Adrenal gland (tissue), 12 donors: ENCODE results near the gene ESRRB. TPM values are rescaled to one million over a fixed set of nuclear protein-coding genes. Genes with fewer than 3 reads are reported as not detected.
A peak's percentile ranks its signal among the peaks of the same experiment; 100 is the strongest.

Experiments
- DNase-seq, 7 donors: peaks; one replicate each; pipeline ENCODE4 v3.0.0-alpha.2; 2019 to 2020
- H3K27ac ChIP-seq, 5 donors: fragments of 200-600 bp; sonication (generic) in 4 of 5; 1 replicate in 3 of 5; 2 replicates in 2 of 5; pipeline versions ENCODE4 v1.5.1 to v1.8.0; 2016 to 2020; ENCODE audit warnings: mild to moderate bottlenecking in 1 of 5
- H3K27me3 ChIP-seq: fragments of 200-600 bp; 2 replicates; pipeline ENCODE4 v1.8.0; 2021
- H3K36me3 ChIP-seq, 2 donors: fragments of 200-600 bp; replicated peaks in 1 of 2; 1 replicate in 1 of 2; 2 replicates in 1 of 2; pipeline versions ENCODE4 v1.5.1 to v1.8.0; 2018 to 2022
- H3K4me1 ChIP-seq, 2 donors: fragments of 200-600 bp; replicated peaks in 1 of 2; 1 replicate in 1 of 2; 2 replicates in 1 of 2; pipeline versions ENCODE4 v1.5.1 to v1.8.0; 2018 to 2021
- H3K4me3 ChIP-seq, 4 donors: fragments of 200-600 bp; sonication (generic) in 3 of 4; one replicate each; pipeline ENCODE4 v1.5.1; 2016 to 2018
- H3K9me3 ChIP-seq, 3 donors: fragments of 200-600 bp; sonication (generic) in 1 of 3; replicated peaks in 1 of 3; 1 replicate in 2 of 3; 2 replicates in 1 of 3; pipeline versions ENCODE4 v1.5.1 to v1.8.0; 2016 to 2021
- CTCF ChIP-seq, 6 experiments: fragments of 450-650 bp in 4 of 6; fragments of 200-600 bp in 2 of 6; sonication (generic) in 1 of 6; IDR thresholded peaks; 1 replicate in 5 of 6; 2 replicates in 1 of 6; pipeline versions ENCODE4 v1.5.1 to v1.8.0; 2016 to 2021; ENCODE audit warnings: antibody characterized with exemption in 6 of 6, mild to moderate bottlenecking in 2 of 6, moderate library complexity in 1 of 6
- POLR2A ChIP-seq, 2 donors: fragments of 450-650 bp; IDR thresholded peaks; one replicate each; pipeline ENCODE4 v1.6.1; 2017; ENCODE audit warnings: antibody characterized with exemption in 2 of 2, mild to moderate bottlenecking in 2 of 2, moderate library complexity in 1 of 2
- WGBS, 4 donors: extraction: QIAGEN DNeasy Blood & Tissue Kit in 2 of 4; methylation state at CpG; one replicate each; pipeline versions ENCODE4 v1.1.5 to v1.1.7; 2013 to 2017; 5-methylcytosine and 5-hydroxymethylcytosine counted together
- intact Hi-C, 2 donors: fragments of 100-400 bp; cut with DNase I; formaldehyde crosslinking; loops; one replicate each; pipeline versions ENCODE4 v1.14.1 to v1.15.0; 2022 to 2023
- polyA plus RNA-seq, 3 donors: library from polyadenylated mRNA; stranded (reverse); fragments of 200-250 nt in 2 of 3; fragments of 350-450 nt in 1 of 3; fragmentation: Illumina TruSeq in 1 of 3; extraction: RNeasy Lipid Tissue Mini Kit (QIAGEN cat#74804) in 1 of 3; gene quantifications; one replicate each; pipeline ENCODE4 v1.2.3, GENCODE V29; 2013 to 2014
- total RNA-seq, 9 donors: library from RNA; depleted of rRNA in 4 of 9; stranded (reverse); fragments of >200 nt in 4 of 9; fragments of 120-200 nt in 1 of 9; fragmentation: NEBNext Ultra II Directional in 1 of 9; extraction: Animal tissue kit (Norgen Biotek cat#: 25700) in 1 of 9; gene quantifications; one replicate each; pipeline versions ENCODE4 v1.1.0 to v1.2.4, GENCODE V29; 2013 to 2023
- donor health status: healthy with polysubstance abuse.
- donor health status: Bipolar disorder and iron deficiency.
- donor health status: DM: yes; HTN: yes; CAD: no.
- donor health status: DM: no; HTN: no; CAD: no.
- donor health status: DM: no; HTN: no; CAD: no.
- donor health status: DM: yes; HTN: yes; CAD: no.

ESRRB gene
- total and polyA plus RNA-seq, 12 donors, result 0.06 to 0.55 (median 0.23) TPM; not detected in 5

- Histone ChIP-seq H3K4me1 (no peaks in the 10 kb centered on the region), H3K9me3 (no peaks in the 10 kb centered on the region), H3K36me3 (no peaks in the 10 kb centered on the region), H3K4me3 (no peak overlapping the region), H3K27me3 (no peaks in the 10 kb centered on the region), H3K27ac (no peak overlapping the region)
- TF ChIP-seq CTCF (IDR thresholded peaks at IDR 0.05) (peak in 2 of 6 experiments; percentile 11 to 12), POLR2A (IDR thresholded peaks at IDR 0.05) (no peak)
- intact Hi-C loops, result no loop called here
- 48 to 66% (median 54%) methylated on average over 6 of the region's 6 CpGs for WGBS, 4 donors
- DNase-seq, result peak in 2 of 7 donors; percentile 21 to 25
These were observed 138.5 kb downstream of the ESRRB start for GRCh38 chr14:76514213-76514998.

- no peaks in the 10 kb centered on the region for H3K27me3 ChIP-seq
- no peak overlapping the region for H3K27ac ChIP-seq
- H3K36me3 ChIP-seq, result no peaks in the 10 kb centered on the region
- DNase-seq, result no peak
- no peaks in the 10 kb centered on the region for H3K9me3 ChIP-seq
- no peak overlapping the region for H3K4me3 ChIP-seq
- 32 to 49% (median 40%) methylated on average over 3 of the region's 3 CpGs for WGBS, 4 donors
- intact Hi-C loops, result no loop called here
- TF ChIP-seq CTCF (IDR thresholded peaks at IDR 0.05), result no peak
- no peak for TF ChIP-seq POLR2A (IDR thresholded peaks at IDR 0.05)
- no peaks in the 10 kb centered on the region for H3K4me1 ChIP-seq
These were observed 140.9 kb downstream of the ESRRB start for GRCh38 chr14:76516884-76517283.

GRCh38 chr14:76518366-76518765, 142.4 kb downstream of the ESRRB start:
- no peak for TF ChIP-seq POLR2A (IDR thresholded peaks at IDR 0.05)
- no peak for TF ChIP-seq CTCF (IDR thresholded peaks at IDR 0.05)
- no peaks in the 10 kb centered on the region for H3K9me3 ChIP-seq
- no peaks in the 10 kb centered on the region for H3K36me3 ChIP-seq
- intact Hi-C loops, result no loop called here
- no peak overlapping the region for H3K4me3 ChIP-seq
- no peak for DNase-seq
- H3K4me1 ChIP-seq, result no peaks in the 10 kb centered on the region
- WGBS, 4 donors, result 56 to 73% (median 62%) methylated on average over 4 of the region's 4 CpGs
- H3K27me3 ChIP-seq, result no peaks in the 10 kb centered on the region
- H3K27ac ChIP-seq, result no peak overlapping the region

- H3K4me1 ChIP-seq, result no peaks in the 10 kb centered on the region
- no peak for TF ChIP-seq CTCF (IDR thresholded peaks at IDR 0.05)
- no peak for TF ChIP-seq POLR2A (IDR thresholded peaks at IDR 0.05)
- H3K9me3 ChIP-seq, result no peaks in the 10 kb centered on the region
- no peaks in the 10 kb centered on the region for H3K27me3 ChIP-seq
- WGBS, 4 donors, result 53 to 74% (median 65%) methylated on average over 3 of the region's 3 CpGs
- H3K27ac ChIP-seq, result no peak overlapping the region
- no peaks in the 10 kb centered on the region for H3K36me3 ChIP-seq
- no peak overlapping the region for H3K4me3 ChIP-seq
- intact Hi-C loops, result no loop called here
- no peak for DNase-seq
These were observed 149.3 kb downstream of the ESRRB start for GRCh38 chr14:76525106-76525821.
